ENCODE measurements around the gene SLC16A1. TPM values are rescaled to one million over a fixed set of nuclear protein-coding genes. Genes with fewer than 3 reads are reported as not detected.
"Not testable (repeated sequence)": the region's sequence is repeated elsewhere in the genome, so short reads cannot be mapped to it uniquely, and the experiment has no call there.

Gene SLC16A1
- total and polyA plus RNA-seq, 9 donors: 10.3 to 38.8 (median 23.3) TPM

- H3K36me3 ChIP-seq: no peaks in the 10 kb centered on the region
- no peaks in the 10 kb centered on the region for H3K27me3 ChIP-seq
- DNase-seq: no peak
- H3K9me3 ChIP-seq: no peaks in the 10 kb centered on the region
- WGBS, 3 donors: 80 to 82% (median 81%) methylated on average over 4 of the region's 4 CpGs
- H3K27ac ChIP-seq: no peak overlapping the region
- H3K4me3 ChIP-seq: no peak overlapping the region
- intact Hi-C loops (cut with DNase I): no loop called here
- TF ChIP-seq CTCF (IDR thresholded peaks at IDR 0.05) (no peak), POLR2A (IDR thresholded peaks at IDR 0.05) (no peak), EP300 (IDR thresholded peaks at IDR 0.05) (no peak)
- H3K4me1 ChIP-seq (ENCODE audit: insufficient read depth): no peaks in the 10 kb centered on the region
Observed at GRCh38 chr1:112964347-112964746, 8.4 kb upstream of the SLC16A1 start.

GRCh38 chr1:112961072-112961471 is 5.1 kb upstream of the SLC16A1 start:
- DNase-seq: no peak
- no peak overlapping the region for H3K4me3 ChIP-seq
- no peak overlapping the region for H3K27ac ChIP-seq
- no peaks in the 10 kb centered on the region for H3K9me3 ChIP-seq
- peaks cover 1% of the 10 kb centered on the region for H3K4me1 ChIP-seq (ENCODE audit: insufficient read depth)
- no peaks in the 10 kb centered on the region for H3K27me3 ChIP-seq
- no peaks in the 10 kb centered on the region for H3K36me3 ChIP-seq
- intact Hi-C loops (cut with DNase I): no loop called here
- 97 to 100% (median 97%) methylated on average over 4 of the region's 4 CpGs for WGBS, 3 donors
- TF ChIP-seq CTCF (IDR thresholded peaks at IDR 0.05) (no peak), EP300 (IDR thresholded peaks at IDR 0.05) (no peak), POLR2A (IDR thresholded peaks at IDR 0.05) (no peak)

GRCh38 chr1:112960384-112960783 is 4.4 kb upstream of the SLC16A1 start:
- no peak overlapping the region for H3K27ac ChIP-seq
- TF ChIP-seq EP300 (IDR thresholded peaks at IDR 0.05) (no peak), POLR2A (IDR thresholded peaks at IDR 0.05) (no peak), CTCF (IDR thresholded peaks at IDR 0.05) (no peak)
- peaks cover 1% of the 10 kb centered on the region for H3K4me1 ChIP-seq (ENCODE audit: insufficient read depth)
- intact Hi-C loops (cut with DNase I): no loop called here
- H3K9me3 ChIP-seq: no peaks in the 10 kb centered on the region
- H3K4me3 ChIP-seq: no peak overlapping the region
- no peaks in the 10 kb centered on the region for H3K36me3 ChIP-seq
- DNase-seq: no peak
- 81 to 86% (median 82%) methylated on average over 3 of the region's 3 CpGs for WGBS, 3 donors
- H3K27me3 ChIP-seq: no peaks in the 10 kb centered on the region

GRCh38 chr1:112958236-112958635 is 2.2 kb upstream of the SLC16A1 start:
- not testable (repeated sequence) for DNase-seq; H3K4me1 ChIP-seq (ENCODE audit: insufficient read depth); H3K27ac ChIP-seq; H3K27me3 ChIP-seq; H3K36me3 ChIP-seq; H3K4me3 ChIP-seq; H3K9me3 ChIP-seq
- WGBS, 3 donors: 67 to 79% (median 69%) methylated on average over 7 of the region's 7 CpGs
- intact Hi-C loops (cut with DNase I): loop anchor here in 2 of 4 donors (10.0 kb wide), 1 partner anchor 243 kb away; the partner anchor contains the start of gene PPM1J (in 2 of the 2)

GRCh38 chr1:112957133-112957812 is 1.3 kb upstream of the SLC16A1 start:
- peak; percentile 34 to 45 (median 38) for DNase-seq
- Histone ChIP-seq H3K9me3 (no peaks in the 10 kb centered on the region), H3K27me3 (no peaks in the 10 kb centered on the region), H3K36me3 (no peaks in the 10 kb centered on the region), H3K4me1 (ENCODE audit: insufficient read depth) (peaks cover 1% of the 10 kb centered on the region), H3K4me3 (peak overlapping the region; percentile 84), H3K27ac (peak overlapping the region in 1 of 2 donors; percentile 84)
- WGBS, 3 donors: 3 to 4% (median 4%) methylated on average over 11 of the region's 11 CpGs
- TF ChIP-seq POLR2A (IDR thresholded peaks at IDR 0.05) (no peak), CTCF (IDR thresholded peaks at IDR 0.05) (no peak), EP300 (IDR thresholded peaks at IDR 0.05) (no peak)
- intact Hi-C loops (cut with DNase I): loop anchor here in 2 of 4 donors (10.0 kb wide), 1 partner anchor 242 kb away; the partner anchor contains the start of gene PPM1J (in 2 of the 2)

Measured in ovary (tissue), 9 donors.